HG03575 (cell line): Measurements from ENCODE around the gene SLN.

ENCODE experiments used
- ATAC-seq: cut with Tn5 transposase; IDR thresholded peaks from one replicate; pipeline ENCODE4 v1.9.1; 2021; ENCODE audit not compliant: unreplicated experiment, insufficient number of reproducible peaks, low FRiP score; ENCODE audit errors: extremely low read depth

SLN gene

GRCh38 chr11:107721207-107721606, 9.4 kb upstream of the SLN start:
- no peak for ATAC-seq

GRCh38 chr11:107720303-107720774, 8.5 kb upstream of the SLN start:
- no peak for ATAC-seq

GRCh38 chr11:107719557-107720302, 7.9 kb upstream of the SLN start:
- ATAC-seq, result no peak

- no peak for ATAC-seq
Measured at GRCh38 chr11:107719073-107719472, 7.2 kb upstream of the SLN start.

GRCh38 chr11:107716884-107717532, 5.2 kb upstream of the SLN start:
- ATAC-seq, result no peak

- no peak for ATAC-seq
Measured at GRCh38 chr11:107713009-107713408, 1.2 kb upstream of the SLN start.

GRCh38 chr11:107710301-107710700, 1.6 kb downstream of the SLN start:
- ATAC-seq, result no peak

- no peak for ATAC-seq
Measured at GRCh38 chr11:107708792-107709191, 3.1 kb downstream of the SLN start.

- no peak for ATAC-seq
Measured at GRCh38 chr11:107707807-107708206, 4.0 kb downstream of the SLN start.

- no peak for ATAC-seq
Measured at GRCh38 chr11:107707215-107707671, 4.6 kb downstream of the SLN start.

GRCh38 chr11:107706531-107706930, 5.3 kb downstream of the SLN start:
- ATAC-seq, result no peak

GRCh38 chr11:107705027-107705426, 6.8 kb downstream of the SLN start:
- ATAC-seq, result no peak

GRCh38 chr11:107704451-107704850, 7.4 kb downstream of the SLN start:
- no peak for ATAC-seq

GRCh38 chr11:107702723-107703122, 9.1 kb downstream of the SLN start:
- ATAC-seq, result no peak

- ATAC-seq, result no peak
Measured at GRCh38 chr11:107702109-107702660, 9.7 kb downstream of the SLN start.

- ATAC-seq, result no peak
Measured at GRCh38 chr11:107699371-107700285, 12.2 kb downstream of the SLN start.

GRCh38 chr11:107697291-107697690, 14.6 kb downstream of the SLN start:
- no peak for ATAC-seq

- ATAC-seq, result no peak
Measured at GRCh38 chr11:107696140-107696539, 15.7 kb downstream of the SLN start.

GRCh38 chr11:107695446-107695845, 16.4 kb downstream of the SLN start:
- no peak for ATAC-seq
